CD14-positive monocyte (primary cell): ENCODE results near the gene ZBTB17. TPM values are rescaled to one million over a fixed set of nuclear protein-coding genes. Genes with fewer than 3 reads are reported as not detected.
A peak's percentile ranks its signal among the peaks of the same experiment; 100 is the strongest.

ENCODE experiments used
- DNase-seq, 3 donors: peaks; one replicate each; pipeline ENCODE4 v3.0.0-alpha.2; 2011 to 2022
- H2AFZ ChIP-seq: 2 replicates; pipeline ENCODE4 v1.6.0; 2012; ENCODE audit warnings: mild to moderate bottlenecking, low read depth, low read length, inconsistent platforms; ENCODE audit not compliant: insufficient read depth, poor library complexity, severe bottlenecking
- H3K27ac ChIP-seq, 2 donors: 1 replicate in 1 of 2; 2 replicates in 1 of 2; pipeline ENCODE4 v1.5.1; 2012 to 2013; ENCODE audit warnings: low read length in 2 of 2, control low read depth in 1 of 2, inconsistent platforms in 1 of 2, low read depth in 1 of 2, mild to moderate bottlenecking in 1 of 2
- H3K27me3 ChIP-seq, 2 donors: one replicate each; pipeline versions ENCODE4 v1.6.0 to v1.6.1; 2011 to 2013; ENCODE audit warnings: low read length in 2 of 2; ENCODE audit not compliant: control insufficient read depth in 2 of 2, insufficient read depth in 2 of 2
- H3K36me3 ChIP-seq, 2 donors: replicated peaks in 1 of 2; 1 replicate in 1 of 2; 2 replicates in 1 of 2; pipeline versions ENCODE4 v1.5.1 to v1.6.1; 2012 to 2013; ENCODE audit warnings: low read length in 2 of 2, control low read depth in 1 of 2, inconsistent platforms in 1 of 2, mild to moderate bottlenecking in 1 of 2; ENCODE audit not compliant: insufficient read depth in 2 of 2, control insufficient read depth in 1 of 2
- H3K4me1 ChIP-seq, 2 donors: 1 replicate in 1 of 2; 2 replicates in 1 of 2; pipeline versions ENCODE4 v1.5.1 to v1.6.1; 2012 to 2013; ENCODE audit warnings: low read length in 2 of 2, control low read depth in 1 of 2, inconsistent platforms in 1 of 2, mild to moderate bottlenecking in 1 of 2, moderate library complexity in 1 of 2; ENCODE audit not compliant: insufficient read depth in 2 of 2, control insufficient read depth in 1 of 2
- H3K4me2 ChIP-seq: replicated peaks from 2 replicates; pipeline ENCODE3; 2012; ENCODE audit warnings: low read length, moderate library complexity, mild to moderate bottlenecking; ENCODE audit not compliant: poor library complexity, severe bottlenecking; ENCODE audit errors: extremely low read depth
- H3K4me3 ChIP-seq, 3 experiments: fragments of 200-600 bp in 1 of 3; sonication (generic) in 1 of 3; replicated peaks in 1 of 3; 1 replicate in 2 of 3; 2 replicates in 1 of 3; pipeline ENCODE4 v1.5.1; 2011 to 2013; ENCODE audit warnings: low read length in 3 of 3, mild to moderate bottlenecking in 3 of 3, control low read depth in 2 of 3, low read depth in 2 of 3, inconsistent platforms in 1 of 3, moderate library complexity in 1 of 3
- H3K79me2 ChIP-seq: 2 replicates; pipeline ENCODE4 v1.6.0; 2012; ENCODE audit warnings: mild to moderate bottlenecking, control low read depth, inconsistent platforms, low read length, moderate library complexity; ENCODE audit not compliant: insufficient read depth
- H3K9ac ChIP-seq: 2 replicates; pipeline ENCODE4 v1.6.0; 2017; ENCODE audit warnings: low read length, mild to moderate bottlenecking; ENCODE audit not compliant: insufficient read depth, poor library complexity, severe bottlenecking
- H3K9me3 ChIP-seq, 2 donors: replicated peaks in 1 of 2; 1 replicate in 1 of 2; 2 replicates in 1 of 2; pipeline versions ENCODE4 v1.5.1 to v1.6.1; 2012 to 2013; ENCODE audit warnings: low read length in 2 of 2, control low read depth in 1 of 2; ENCODE audit not compliant: control insufficient read depth in 1 of 2, insufficient read depth in 1 of 2
- H4K20me1 ChIP-seq: 2 replicates; pipeline ENCODE4 v1.6.0; 2012; ENCODE audit warnings: mild to moderate bottlenecking, low read length, control low read depth, moderate library complexity; ENCODE audit not compliant: insufficient read depth
- H3K27ac Mint-ChIP-seq, 7 donors: one replicate each; pipeline ENCODE4 v1.8.0; 2020; ENCODE audit warnings: mild to moderate bottlenecking in 7 of 7, mixed read lengths in 7 of 7, moderate library complexity in 6 of 7, inconsistent platforms in 2 of 7
- H3K27me3 Mint-ChIP-seq, 3 donors: one replicate each; pipeline ENCODE4 v1.8.0; 2021 to 2022; ENCODE audit warnings: low read depth in 3 of 3, mild to moderate bottlenecking in 3 of 3, mixed read lengths in 3 of 3, moderate library complexity in 3 of 3, inconsistent platforms in 1 of 3
- H3K36me3 Mint-ChIP-seq, 2 donors: one replicate each; pipeline ENCODE4 v1.8.0; 2020; ENCODE audit warnings: mixed read lengths in 2 of 2, inconsistent platforms in 1 of 2, mild to moderate bottlenecking in 1 of 2
- H3K4me1 Mint-ChIP-seq: one replicate; pipeline ENCODE4 v1.8.0; 2020; ENCODE audit warnings: mild to moderate bottlenecking, mixed read lengths
- H3K4me3 Mint-ChIP-seq, 2 donors: one replicate each; pipeline ENCODE4 v1.8.0; 2020; ENCODE audit warnings: mild to moderate bottlenecking in 2 of 2, mixed read lengths in 2 of 2, moderate library complexity in 1 of 2
- H3K9me3 Mint-ChIP-seq, 7 donors: one replicate each; pipeline ENCODE4 v1.8.0; 2020 to 2022; ENCODE audit warnings: mixed read lengths in 7 of 7, mild to moderate bottlenecking in 6 of 7, moderate library complexity in 6 of 7, inconsistent platforms in 2 of 7
- WGBS: methylation state at CpG from one replicate; pipeline ENCODE4 v1.1.5; 2013; ENCODE audit warnings: missing lambda C conversion rate; ENCODE audit not compliant: insufficient coverage; 5-methylcytosine and 5-hydroxymethylcytosine counted together
- intact Hi-C, 2 donors: fragments of 100-400 bp; cut with micrococcal nuclease; formaldehyde crosslinking; loops; one replicate each; pipeline versions ENCODE4 v1.15.0 to v1.15.1; 2023
- polyA plus RNA-seq, 3 donors: library from polyadenylated mRNA; depleted of rRNA in 1 of 3; unstranded in 2 of 3; stranded (reverse) in 1 of 3; fragments of 300-500 nt in 2 of 3; fragments of >200 nt in 1 of 3; fragmentation: Illumina TruSeq in 2 of 3; gene quantifications; 1 replicate in 2 of 3; 2 replicates in 1 of 3; pipeline ENCODE4 v1.2.3, GENCODE V29; 2012 to 2021
- TF ChIP-seq, protein P1 (sequence below): fragments of 200-600 bp; IDR thresholded peaks from one replicate; pipeline ENCODE4 v1.8.0; 2022; ENCODE audit warnings: antibody characterized with exemption, mild to moderate bottlenecking

The ZBTB17 gene
- polyA plus RNA-seq, 3 donors: 2.8 to 93.3 (median 7.6) TPM

- no peaks in the 10 kb centered on the region for H3K4me1 ChIP-seq
- H3K27me3 ChIP-seq: no peaks in the 10 kb centered on the region
- H3K36me3 ChIP-seq: peaks cover 96 to 100% of the 10 kb centered on the region in 2 donors
- Mint-ChIP-seq H3K27ac (peak overlapping the region in 2 of 7 donors; percentile 1 to 60), H3K9me3 (no peaks in the 10 kb centered on the region), H3K27me3 (peaks cover 0 to 4% (median 1%) of the 10 kb centered on the region in 3 donors), H3K4me3 (no peak overlapping the region), H3K4me1 (peaks cover 4% of the 10 kb centered on the region), H3K36me3 (peaks cover 88 to 100% of the 10 kb centered on the region in 2 donors)
- no peak for DNase-seq
- H3K27ac ChIP-seq: no peak overlapping the region
- no peak overlapping the region for H3K9ac ChIP-seq
- TF ChIP-seq, protein P1, sequence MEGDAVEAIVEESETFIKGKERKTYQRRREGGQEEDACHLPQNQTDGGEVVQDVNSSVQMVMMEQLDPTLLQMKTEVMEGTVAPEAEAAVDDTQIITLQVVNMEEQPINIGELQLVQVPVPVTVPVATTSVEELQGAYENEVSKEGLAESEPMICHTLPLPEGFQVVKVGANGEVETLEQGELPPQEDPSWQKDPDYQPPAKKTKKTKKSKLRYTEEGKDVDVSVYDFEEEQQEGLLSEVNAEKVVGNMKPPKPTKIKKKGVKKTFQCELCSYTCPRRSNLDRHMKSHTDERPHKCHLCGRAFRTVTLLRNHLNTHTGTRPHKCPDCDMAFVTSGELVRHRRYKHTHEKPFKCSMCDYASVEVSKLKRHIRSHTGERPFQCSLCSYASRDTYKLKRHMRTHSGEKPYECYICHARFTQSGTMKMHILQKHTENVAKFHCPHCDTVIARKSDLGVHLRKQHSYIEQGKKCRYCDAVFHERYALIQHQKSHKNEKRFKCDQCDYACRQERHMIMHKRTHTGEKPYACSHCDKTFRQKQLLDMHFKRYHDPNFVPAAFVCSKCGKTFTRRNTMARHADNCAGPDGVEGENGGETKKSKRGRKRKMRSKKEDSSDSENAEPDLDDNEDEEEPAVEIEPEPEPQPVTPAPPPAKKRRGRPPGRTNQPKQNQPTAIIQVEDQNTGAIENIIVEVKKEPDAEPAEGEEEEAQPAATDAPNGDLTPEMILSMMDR: no peak
- intact Hi-C loops: loop anchor here (5.0 kb wide), 2 partner anchors 41 to 56 kb away; partner anchors contain the start of gene ZBTB17 (in 1 of the 2)
- no peak overlapping the region for H2AFZ ChIP-seq
- no peak overlapping the region for H3K4me2 ChIP-seq
- H3K4me3 ChIP-seq: no peak overlapping the region
- no peaks in the 10 kb centered on the region for H3K9me3 ChIP-seq
- peaks cover 4% of the 10 kb centered on the region for H3K79me2 ChIP-seq
- peaks cover 95% of the 10 kb centered on the region for H4K20me1 ChIP-seq
- 93% methylated on average over 3 of the region's 10 CpGs for WGBS
Measured at GRCh38 chr1:15936025-15936424, 39.9 kb downstream of the ZBTB17 start.

GRCh38 chr1:15935056-15935950 is 40.6 kb downstream of the ZBTB17 start:
- WGBS: 93% methylated on average over 29 of the region's 29 CpGs
- peaks cover 0 to 4% (median 1%) of the 10 kb centered on the region in 3 donors for H3K27me3 Mint-ChIP-seq
- H3K4me3 Mint-ChIP-seq: no peak overlapping the region
- Histone ChIP-seq H3K9ac (no peak overlapping the region), H3K9me3 (no peaks in the 10 kb centered on the region), H3K4me2 (no peak overlapping the region), H4K20me1 (peaks cover 95% of the 10 kb centered on the region), H3K27me3 (no peaks in the 10 kb centered on the region), H3K36me3 (peaks cover 96 to 100% of the 10 kb centered on the region in 2 donors), H3K4me3 (no peak overlapping the region), H3K4me1 (no peaks in the 10 kb centered on the region), H3K79me2 (peaks cover 9% of the 10 kb centered on the region), H3K27ac (peak overlapping the region in 1 of 2 donors; percentile 20), H2AFZ (no peak overlapping the region)
- DNase-seq: no peak
- peak overlapping the region in 3 of 7 donors; percentile 28 to 70 (median 31) for H3K27ac Mint-ChIP-seq
- intact Hi-C loops: loop anchor here (5.0 kb wide), 2 partner anchors 42 to 57 kb away; partner anchors contain the start of gene ZBTB17 (in 1 of the 2)
- TF ChIP-seq, protein P1: no peak
- H3K4me1 Mint-ChIP-seq: peaks cover 4% of the 10 kb centered on the region
- peaks cover 91 to 100% of the 10 kb centered on the region in 2 donors for H3K36me3 Mint-ChIP-seq
- H3K9me3 Mint-ChIP-seq: no peaks in the 10 kb centered on the region
